C4-2B (cell line): ENCODE results near the gene ZNF215.
"Not testable (repeated sequence)": the region's sequence is repeated elsewhere in the genome, so short reads cannot be mapped to it uniquely, and the experiment has no call there.

ENCODE experiments used
- H3K27ac ChIP-seq: fragments of 450-650 bp; 2 replicates; pipeline ENCODE4 v1.5.1; 2017
- ZFX ChIP-seq: fragments of 450-650 bp; IDR thresholded peaks from 2 replicates; pipeline ENCODE4 v1.6.1; 2017
- TF ChIP-seq, protein P1 (sequence below): fragments of 450-650 bp; conservative IDR thresholded peaks from 2 replicates; pipeline ENCODE4 v1.5.1; 2017; ENCODE audit warnings: mild to moderate bottlenecking

The ZNF215 gene

GRCh38 chr11:6895010-6895409 is 31.2 kb upstream of the ZNF215 start:
- no peak overlapping the region for H3K27ac ChIP-seq
- no peak for TF ChIP-seq ZFX
- TF ChIP-seq, protein P1, sequence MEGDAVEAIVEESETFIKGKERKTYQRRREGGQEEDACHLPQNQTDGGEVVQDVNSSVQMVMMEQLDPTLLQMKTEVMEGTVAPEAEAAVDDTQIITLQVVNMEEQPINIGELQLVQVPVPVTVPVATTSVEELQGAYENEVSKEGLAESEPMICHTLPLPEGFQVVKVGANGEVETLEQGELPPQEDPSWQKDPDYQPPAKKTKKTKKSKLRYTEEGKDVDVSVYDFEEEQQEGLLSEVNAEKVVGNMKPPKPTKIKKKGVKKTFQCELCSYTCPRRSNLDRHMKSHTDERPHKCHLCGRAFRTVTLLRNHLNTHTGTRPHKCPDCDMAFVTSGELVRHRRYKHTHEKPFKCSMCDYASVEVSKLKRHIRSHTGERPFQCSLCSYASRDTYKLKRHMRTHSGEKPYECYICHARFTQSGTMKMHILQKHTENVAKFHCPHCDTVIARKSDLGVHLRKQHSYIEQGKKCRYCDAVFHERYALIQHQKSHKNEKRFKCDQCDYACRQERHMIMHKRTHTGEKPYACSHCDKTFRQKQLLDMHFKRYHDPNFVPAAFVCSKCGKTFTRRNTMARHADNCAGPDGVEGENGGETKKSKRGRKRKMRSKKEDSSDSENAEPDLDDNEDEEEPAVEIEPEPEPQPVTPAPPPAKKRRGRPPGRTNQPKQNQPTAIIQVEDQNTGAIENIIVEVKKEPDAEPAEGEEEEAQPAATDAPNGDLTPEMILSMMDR: no peak

GRCh38 chr11:6898911-6899310 is 27.3 kb upstream of the ZNF215 start:
- H3K27ac ChIP-seq: no peak overlapping the region
- TF ChIP-seq, protein P1: no peak
- no peak for TF ChIP-seq ZFX

GRCh38 chr11:6900327-6900999 is 25.8 kb upstream of the ZNF215 start:
- TF ChIP-seq ZFX: no peak
- TF ChIP-seq, protein P1: peak; percentile 39
- no peak overlapping the region for H3K27ac ChIP-seq

DNA sequence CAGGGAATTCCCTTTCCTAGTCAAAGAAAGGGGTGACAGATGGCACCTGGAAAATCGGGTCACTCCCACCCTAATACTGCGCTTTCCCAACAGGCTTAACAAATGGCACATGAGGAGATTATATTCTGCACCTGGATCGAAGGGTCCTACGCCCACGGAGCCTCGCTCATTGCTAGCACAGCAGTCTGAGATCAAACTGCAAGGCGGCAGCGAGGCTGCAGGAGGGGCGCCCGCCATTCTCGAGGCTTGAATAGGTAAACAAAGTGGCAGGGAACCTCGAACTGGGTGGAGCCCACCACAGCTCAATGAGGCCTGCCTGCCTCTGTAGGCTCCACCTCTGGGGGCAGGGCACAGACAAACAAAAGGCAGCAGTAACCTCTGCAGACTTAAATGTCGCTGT is 21.4 kb upstream of the ZNF215 start:
- H3K27ac ChIP-seq: not testable (repeated sequence)

DNA sequence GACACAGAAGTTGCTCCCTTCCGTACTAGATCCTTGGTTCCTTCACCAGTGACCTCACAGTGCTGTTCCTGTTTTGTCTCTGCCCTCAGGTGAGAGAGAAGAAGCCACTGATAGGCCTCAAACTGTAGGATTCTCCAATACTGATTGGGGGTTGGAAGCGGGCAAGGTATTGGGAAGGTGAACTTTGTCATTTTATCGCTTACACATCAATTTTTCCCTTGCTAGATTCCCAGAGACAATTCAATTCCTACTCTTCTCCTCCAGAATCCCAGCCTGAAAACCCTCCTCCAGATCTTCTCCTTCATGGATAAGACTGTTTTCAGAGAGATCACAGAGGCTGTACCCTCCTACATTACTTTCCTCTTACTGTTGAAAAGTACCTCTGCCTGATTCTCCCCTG is 14.8 kb upstream of the ZNF215 start:
- no peak for TF ChIP-seq ZFX
- no peak overlapping the region for H3K27ac ChIP-seq

DNA sequence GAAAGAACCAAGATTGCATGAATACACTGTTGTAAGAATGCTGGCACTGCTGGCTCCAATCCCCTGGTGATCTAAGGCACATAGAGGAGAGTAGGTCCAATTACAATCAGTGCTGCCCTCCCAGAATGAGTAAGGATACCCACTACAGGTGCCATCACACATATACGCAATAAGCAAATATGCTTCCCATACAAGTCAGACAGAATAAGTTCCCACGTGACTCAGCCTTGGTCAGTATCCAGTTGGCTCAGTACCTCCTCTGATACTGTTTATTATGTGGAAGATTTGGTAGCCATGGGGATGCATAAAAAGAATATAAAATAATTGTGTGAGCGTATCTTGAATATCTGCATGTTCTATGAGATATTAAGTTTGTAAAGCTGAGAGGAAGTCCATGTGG is 14.3 kb upstream of the ZNF215 start:
- H3K27ac ChIP-seq: no peak overlapping the region

DNA sequence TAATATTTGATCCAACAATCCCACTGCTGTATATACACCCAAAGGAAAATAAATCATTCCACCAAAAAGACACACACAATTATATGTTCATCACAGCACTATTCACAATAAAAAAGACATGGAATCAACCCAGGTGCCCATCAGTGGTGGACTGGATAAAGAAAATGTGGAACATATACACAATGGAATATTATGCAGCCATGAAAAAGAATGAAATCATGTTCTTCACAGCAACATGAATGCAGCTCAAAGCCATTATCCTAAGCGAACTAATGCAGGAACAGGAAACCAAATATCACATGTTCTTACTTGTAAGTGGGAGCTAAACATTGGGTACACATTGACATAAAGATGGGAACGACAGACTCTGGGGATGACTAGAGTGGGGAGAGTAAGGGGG is 6.5 kb upstream of the ZNF215 start:
- H3K27ac ChIP-seq: no peak overlapping the region

More for the DNA sequence above, 14.3 kb upstream of the ZNF215 start:
- TF ChIP-seq, protein P1: no peak

GRCh38 chr11:6920702-6921101 is 5.5 kb upstream of the ZNF215 start, which contains the start of gene OR2D3:
OR2D3 (plus strand) TSS chr11:6921002; CDS start chr11:6921002, 0 bp downstream.
- no peak within 1 kb of the TSS for H3K27ac ChIP-seq
- TF ChIP-seq ZFX: no peak
- TF ChIP-seq, protein P1: no peak

More for the DNA sequence above, 6.5 kb upstream of the ZNF215 start:
- TF ChIP-seq, protein P1: no peak
- TF ChIP-seq ZFX: no peak
